Transverse colon (tissue), 4 donors: ENCODE results near the gene SPTBN4. TPM values are rescaled to one million over a fixed set of nuclear protein-coding genes. Genes with fewer than 3 reads are reported as not detected.
"Not testable (repeated sequence)": the region's sequence is repeated elsewhere in the genome, so short reads cannot be mapped to it uniquely, and the experiment has no call there.

Experiments
- DNase-seq: peaks from one replicate; pipeline ENCODE4 v3.0.0-alpha.2; 2019
- H3K27ac ChIP-seq, 4 donors: fragments of 200-600 bp; sonication (generic); 2 replicates each; pipeline ENCODE4 v1.5.1; 2016 to 2018; ENCODE audit warnings: inconsistent platforms in 4 of 4
- H3K27me3 ChIP-seq: fragments of 200-600 bp; sonication (generic); 2 replicates; pipeline ENCODE4 v1.5.1; 2017; ENCODE audit warnings: inconsistent platforms
- H3K36me3 ChIP-seq, 4 donors: fragments of 200-600 bp; sonication (generic); 2 replicates each; pipeline ENCODE4 v1.5.1; 2017 to 2019; ENCODE audit warnings: inconsistent platforms in 4 of 4
- H3K4me1 ChIP-seq, 4 donors: fragments of 200-600 bp; sonication (generic); 2 replicates each; pipeline ENCODE4 v1.5.1; 2017 to 2020; ENCODE audit warnings: inconsistent platforms in 4 of 4
- H3K4me3 ChIP-seq, 4 donors: fragments of 200-600 bp; sonication (generic); 1 replicate in 1 of 4; 2 replicates in 3 of 4; pipeline versions ENCODE4 v1.5.1 to v1.6.1; 2017 to 2019; ENCODE audit warnings: inconsistent platforms in 4 of 4
- H3K9me3 ChIP-seq, 2 donors: fragments of 200-600 bp; sonication (generic); 2 replicates each; pipeline ENCODE4 v1.5.1; 2017 to 2019; ENCODE audit warnings: inconsistent platforms in 2 of 2
- CTCF ChIP-seq, 5 experiments: fragments of 200-600 bp in 3 of 5; fragments of 450-650 bp in 2 of 5; sonication (generic) in 3 of 5; IDR thresholded peaks; 1 replicate in 2 of 5; 2 replicates in 3 of 5; pipeline ENCODE4 v1.5.1; 2016 to 2017; ENCODE audit warnings: antibody characterized with exemption in 5 of 5, inconsistent platforms in 3 of 5, mild to moderate bottlenecking in 2 of 5, moderate library complexity in 1 of 5
- EP300 ChIP-seq: sonication (generic); formaldehyde crosslinking; IDR thresholded peaks from one replicate; pipeline ENCODE4 v1.6.1; 2017; ENCODE audit warnings: antibody characterized with exemption, low read depth
- POLR2A ChIP-seq: fragments of 450-650 bp; IDR thresholded peaks from one replicate; pipeline ENCODE4 v1.6.1; 2016; ENCODE audit warnings: antibody characterized with exemption, mild to moderate bottlenecking, moderate library complexity
- POLR2AphosphoS5 ChIP-seq, 3 donors: sonication (generic); formaldehyde crosslinking; IDR thresholded peaks; one replicate each; pipeline ENCODE4 v1.6.1; 2016; ENCODE audit warnings: antibody characterized with exemption in 3 of 3
- WGBS, 2 donors: methylation state at CpG; one replicate each; pipeline ENCODE4 v1.1.5; 2018; ENCODE audit warnings: low coverage in 1 of 2; 5-methylcytosine and 5-hydroxymethylcytosine counted together
- in situ Hi-C, 4 donors: fragments of 200-750 bp; cut with MboI; loops; one replicate each; pipeline versions ENCODE4 v1.15.0 to v1.15.1; 2017; ENCODE audit warnings: low sequenced_read_pairs in 3 of 4, low pct_ligation_motif_present in 1 of 4, low pct_unique_long_range_greater_than_20kb in 1 of 4
- intact Hi-C: fragments of 100-400 bp; cut with DNase I; formaldehyde crosslinking; loops from one replicate; pipeline ENCODE4 v1.15.1; 2023; ENCODE audit warnings: low total_unique reads
- total RNA-seq, 4 donors: library from RNA; depleted of rRNA; stranded (reverse); fragments of >200 nt; gene quantifications; one replicate each; pipeline ENCODE4 v1.1.0, GENCODE V29; 2016

The SPTBN4 gene
- total RNA-seq, 4 donors from 2014 or later, result under 0.01 to 1.5 (median 0.99) TPM

GRCh38 chr19:40589591-40590429 lies 123.0 kb downstream of the SPTBN4 start:
- in situ Hi-C loops, result loop anchor here in 2 of 4 donors (10.0 to 25.0 kb wide), 2 partner anchors 55 to 278 kb away; no protein-coding TSS in a partner anchor
- 92% methylated on average over 20 to 23 of the region's 26 CpGs for WGBS, 2 donors
- TF ChIP-seq POLR2A, result no peak
- no peak for TF ChIP-seq CTCF (IDR thresholded peaks at IDR 0.05)

GRCh38 chr19:40590464-40591265 lies 123.9 kb downstream of the SPTBN4 start:
- H3K9me3 ChIP-seq, result no peaks in the 10 kb centered on the region
- no peaks in the 10 kb centered on the region for H3K36me3 ChIP-seq
- no peak overlapping the region for H3K27ac ChIP-seq
- peaks cover 4% of the 10 kb centered on the region for H3K27me3 ChIP-seq
- no peak for DNase-seq
- TF ChIP-seq POLR2A (no peak), EP300 (no peak), CTCF (IDR thresholded peaks at IDR 0.05) (no peak), POLR2AphosphoS5 (IDR thresholded peaks at IDR 0.05) (no peak)
- intact Hi-C loops (no loop called here), in situ Hi-C loops (loop anchor here in 2 of 4 donors (10.0 to 25.0 kb wide), 2 partner anchors 56 to 278 kb away; no protein-coding TSS in a partner anchor)
- no peaks in the 10 kb centered on the region for H3K4me1 ChIP-seq
- no peak overlapping the region for H3K4me3 ChIP-seq
- 86 to 89% methylated on average over 8 to 22 of the region's 22 CpGs for WGBS, 2 donors

More at GRCh38 chr19:40589591-40590429, 123.0 kb downstream of the SPTBN4 start:
- peaks cover 0 to 1% (median 0%) of the 10 kb centered on the region in 4 donors for H3K36me3 ChIP-seq
- no peaks in the 10 kb centered on the region for H3K27me3 ChIP-seq
- DNase-seq, result no peak
- intact Hi-C loops, result no loop called here
- H3K9me3 ChIP-seq, result no peaks in the 10 kb centered on the region
- no peak overlapping the region for H3K27ac ChIP-seq
- no peak overlapping the region for H3K4me3 ChIP-seq
- no peaks in the 10 kb centered on the region for H3K4me1 ChIP-seq

- in situ Hi-C loops, result loop anchor here in 2 of 4 donors (10.0 to 25.0 kb wide), 2 partner anchors 57 to 279 kb away; no protein-coding TSS in a partner anchor
- whole genome bisulfite sequencing, 2 donors, result 96% methylated on average over 4 of the region's 4 CpGs; no CpG with 5 or more reads in 1 of the 2 donors
- H3K4me3 ChIP-seq, intact Hi-C loops, H3K36me3 ChIP-seq, DNase-seq, H3K27ac ChIP-seq, H3K4me1 ChIP-seq, H3K9me3 ChIP-seq: not testable (repeated sequence)
- H3K27me3 ChIP-seq, result peaks cover 12% of the 10 kb centered on the region
These were observed 124.9 kb downstream of the SPTBN4 start for GRCh38 chr19:40591724-40592123.

- peaks cover 2 to 7% (median 6%) of the 10 kb centered on the region in 4 donors for H3K4me1 ChIP-seq
- no peaks in the 10 kb centered on the region for H3K36me3 ChIP-seq
- peaks cover 17% of the 10 kb centered on the region for H3K27me3 ChIP-seq
- H3K4me3 ChIP-seq, result no peak overlapping the region
- no peak for DNase-seq
- no peak for TF ChIP-seq CTCF (IDR thresholded peaks at IDR 0.05)
- TF ChIP-seq POLR2AphosphoS5 (IDR thresholded peaks at IDR 0.05), result no peak
- TF ChIP-seq EP300, result no peak
- TF ChIP-seq POLR2A, result no peak
- intact Hi-C loops, result no loop called here
- in situ Hi-C loops, result loop anchor here in 2 of 4 donors (10.0 to 25.0 kb wide), 2 partner anchors 57 to 280 kb away; no protein-coding TSS in a partner anchor
- 85 to 100% methylated on average over 1 to 4 of the region's 4 CpGs for WGBS, 2 donors
- no peak overlapping the region for H3K27ac ChIP-seq
- no peaks in the 10 kb centered on the region for H3K9me3 ChIP-seq
These were observed 125.4 kb downstream of the SPTBN4 start for GRCh38 chr19:40592170-40592569.
